GM10266 (cell line): ENCODE data around the gene SAMD10.
"Not testable (repeated sequence)": the region's sequence is repeated elsewhere in the genome, so short reads cannot be mapped to it uniquely, and the experiment has no call there.

Experiments
- DNase-seq: peaks from one replicate; pipeline ENCODE4 v3.0.0; 2012; ENCODE audit errors: extremely low spot score
- CTCF ChIP-seq: IDR thresholded peaks from 2 replicates; pipeline ENCODE4 v1.5.1; 2012; ENCODE audit warnings: mild to moderate bottlenecking, low read depth; ENCODE audit not compliant: control insufficient read depth, insufficient read depth; ENCODE audit errors: missing control alignments

The SAMD10 gene

GRCh38 chr20:63937596-63937995, 41.8 kb downstream of the SAMD10 start:
- TF ChIP-seq CTCF, result no peak
- no peak for DNase-seq

DNA sequence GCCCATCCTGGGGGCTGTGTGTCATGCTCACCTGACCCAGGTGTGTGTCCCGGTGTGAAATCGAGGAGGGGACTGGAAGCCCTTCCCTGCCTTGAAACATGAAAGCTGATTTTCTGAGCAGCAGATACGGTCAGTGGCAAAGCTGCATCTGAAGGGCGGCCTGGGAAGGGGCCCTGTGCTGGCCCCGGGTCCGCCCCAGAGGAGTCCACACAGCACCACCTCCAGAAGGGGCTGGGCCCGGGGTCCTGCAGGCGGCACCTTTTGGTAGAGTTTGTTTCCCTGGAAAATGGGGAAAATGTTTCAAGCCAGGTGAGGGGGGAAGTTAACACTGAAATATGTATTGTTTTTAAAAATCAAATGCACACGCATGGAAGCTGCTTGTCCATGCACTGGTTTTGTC, 44.0 kb downstream of the SAMD10 start:
- no peak for DNase-seq
- TF ChIP-seq CTCF, result no peak

DNA sequence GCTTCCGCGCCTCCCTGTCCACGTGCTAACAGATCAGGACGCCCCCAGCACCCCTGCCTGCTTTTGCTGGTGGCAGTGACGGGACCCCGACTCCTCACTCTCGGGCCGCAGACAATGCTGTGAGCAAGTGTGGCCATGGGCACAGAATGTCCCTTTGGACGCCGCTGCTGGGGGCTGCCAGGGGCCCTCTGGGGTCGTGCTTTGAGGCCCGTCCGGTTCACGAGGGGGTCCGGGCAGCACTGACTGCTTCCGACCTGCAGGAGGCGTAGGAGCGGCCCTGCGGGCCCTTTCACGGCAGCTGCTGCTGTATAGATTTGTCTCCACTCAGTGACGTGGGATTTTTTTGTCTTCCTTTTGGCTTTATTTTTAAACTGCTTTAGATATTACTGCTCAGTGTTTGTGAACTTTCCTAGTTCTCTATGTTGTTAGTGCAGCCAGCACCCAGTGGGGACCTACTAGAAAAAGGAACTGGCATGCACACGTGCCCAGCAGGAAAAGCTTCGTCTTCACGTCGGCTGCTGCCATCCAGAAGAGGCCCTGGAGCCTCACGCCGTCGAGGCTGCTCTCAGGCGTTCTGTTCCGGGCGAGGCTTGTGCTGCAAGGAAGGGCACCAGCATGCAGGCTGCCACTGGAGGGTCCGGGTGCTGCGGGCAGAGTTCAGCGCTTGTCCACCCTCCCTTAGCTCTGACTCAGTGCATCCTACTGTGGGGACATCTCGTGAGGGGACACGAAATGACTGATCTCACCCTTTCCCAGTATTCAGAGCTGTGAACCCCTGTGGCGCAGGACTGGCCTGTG, 45.0 kb downstream of the SAMD10 start:
- DNase-seq, result no peak
- no peak for TF ChIP-seq CTCF

GRCh38 chr20:63933646-63934045, 45.8 kb downstream of the SAMD10 start:
- DNase-seq, result no peak

GRCh38 chr20:63932606-63933160, 46.8 kb downstream of the SAMD10 start:
- DNase-seq, result no peak
- no peak for TF ChIP-seq CTCF

More at GRCh38 chr20:63933646-63934045, 45.8 kb downstream of the SAMD10 start:
- TF ChIP-seq CTCF, result no peak

- no peak for DNase-seq
- TF ChIP-seq CTCF, result no peak
Measured at GRCh38 chr20:63931735-63932134, 47.7 kb downstream of the SAMD10 start.

DNA sequence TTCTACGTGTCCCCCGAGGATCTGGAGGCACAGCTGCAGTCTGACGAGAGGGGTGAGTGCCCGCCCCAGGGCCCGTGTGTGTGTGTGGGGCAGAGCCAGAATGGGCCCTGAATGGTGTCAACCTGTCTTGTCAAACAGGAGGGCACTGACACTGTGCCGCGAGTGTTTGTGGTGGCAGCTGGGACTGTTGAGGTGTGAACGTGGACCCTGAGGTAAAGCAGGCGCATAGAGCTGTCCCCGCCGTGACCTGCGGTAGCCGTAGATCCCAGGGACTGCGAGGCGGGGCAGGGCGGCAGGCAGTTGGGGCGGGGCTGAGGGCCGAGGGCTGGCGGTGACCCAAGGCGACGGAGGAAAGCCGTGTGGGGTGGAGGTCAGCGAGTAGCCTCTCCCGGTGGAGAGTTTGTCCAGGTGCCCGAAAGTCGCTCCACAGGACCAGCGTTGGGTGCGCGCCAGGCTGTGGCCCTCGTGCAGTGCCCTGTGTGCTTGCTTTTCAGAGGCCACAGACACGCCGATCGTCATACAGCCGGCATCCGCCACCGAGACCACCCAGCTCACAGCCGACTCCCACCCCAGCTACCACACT, 48.4 kb downstream of the SAMD10 start:
- DNase-seq, result no peak
- TF ChIP-seq CTCF, result no peak

DNA sequence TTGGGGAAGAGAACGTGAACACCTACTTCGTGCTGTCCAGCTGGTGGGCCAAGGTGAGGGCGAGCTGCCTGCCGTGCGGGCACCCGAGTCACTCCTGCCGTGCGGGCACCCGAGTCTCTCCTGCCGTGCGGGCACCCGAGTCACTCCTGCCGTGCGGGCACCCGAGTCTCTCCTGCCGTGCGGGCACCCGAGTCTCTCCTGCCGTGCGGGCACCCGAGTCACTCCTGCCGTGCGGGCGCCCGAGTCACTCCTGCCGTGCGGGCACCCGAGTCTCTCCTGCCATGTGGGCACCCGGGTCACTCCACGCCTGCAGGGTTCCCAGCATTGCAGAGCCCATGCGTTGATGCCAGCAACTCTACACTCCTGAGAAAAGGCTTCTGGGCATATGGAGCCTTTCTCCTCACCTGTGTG, 50.0 kb downstream of the SAMD10 start:
- not testable (repeated sequence) for DNase-seq
